ENCODE data around the gene HPS3.
A peak's percentile ranks its signal among the peaks of the same experiment; 100 is the strongest.
"Not testable (repeated sequence)": the region's sequence is repeated elsewhere in the genome, so short reads cannot be mapped to it uniquely, and the experiment has no call there.

Gene HPS3
- total RNA-seq = 54.5 to 93.8 (median 72.8) reads per million in 4 experiments

GRCh38 chr3:149129326-149130205, at the start of gene HPS3:
Gene HPS3, plus strand, starts transcription at chr3:149129638. Its CDS starts 86 bp downstream, at chr3:149129724.
- DNase-seq = peak; percentile 72

- no peak for DNase-seq
Measured at GRCh38 chr3:149080011-149080698, 49.3 kb upstream of the HPS3 start.

- no peak for DNase-seq
Measured at GRCh38 chr3:149080699-149081091, 48.7 kb upstream of the HPS3 start.

- no peak for DNase-seq
Measured at GRCh38 chr3:149081772-149082171, 47.7 kb upstream of the HPS3 start.

GRCh38 chr3:149085828-149086231, 43.6 kb upstream of the HPS3 start:
- DNase-seq = no peak

- DNase-seq = peak; percentile 90
Measured at GRCh38 chr3:149086232-149086988, 43.0 kb upstream of the HPS3 start, which contains the start of gene HLTF. Gene HLTF, minus strand, starts transcription at chr3:149086533. Its CDS starts 197 bp downstream, at chr3:149086336.

GRCh38 chr3:149087208-149087607, 42.2 kb upstream of the HPS3 start:
- no peak for DNase-seq

- DNase-seq = no peak
Measured at GRCh38 chr3:149089395-149089794, 40.0 kb upstream of the HPS3 start.

GRCh38 chr3:149090461-149090860, 39.0 kb upstream of the HPS3 start:
- no peak for DNase-seq

- DNase-seq = no peak
Measured at GRCh38 chr3:149090907-149091306, 38.5 kb upstream of the HPS3 start.

- DNase-seq = no peak
Measured at GRCh38 chr3:149091983-149092382, 37.5 kb upstream of the HPS3 start.

GRCh38 chr3:149095487-149095886, 34.0 kb upstream of the HPS3 start:
- no peak for DNase-seq

- DNase-seq = not testable (repeated sequence)
Measured at GRCh38 chr3:149097987-149098386, 31.5 kb upstream of the HPS3 start.

- no peak for DNase-seq
Measured at GRCh38 chr3:149101154-149101553, 28.3 kb upstream of the HPS3 start.

GRCh38 chr3:149101641-149102040, 27.8 kb upstream of the HPS3 start:
- no peak for DNase-seq

- DNase-seq = no peak
Measured at GRCh38 chr3:149104484-149104883, 25.0 kb upstream of the HPS3 start.

- no peak for DNase-seq
Measured at GRCh38 chr3:149114458-149114857, 15.0 kb upstream of the HPS3 start.

- no peak for DNase-seq
Measured at GRCh38 chr3:149115114-149115513, 14.3 kb upstream of the HPS3 start.

- no peak for DNase-seq
Measured at GRCh38 chr3:149118724-149119123, 10.7 kb upstream of the HPS3 start.

GRCh38 chr3:149119466-149119865, 10.0 kb upstream of the HPS3 start:
- DNase-seq = no peak

- no peak for DNase-seq
Measured at GRCh38 chr3:149120051-149120972, 9.1 kb upstream of the HPS3 start.
